Left lung (tissue), 10 donors: ENCODE data around the gene ZDHHC8. TPM values are rescaled to one million over a fixed set of nuclear protein-coding genes. Genes with fewer than 3 reads are reported as not detected.

Experiments used
- ATAC-seq: fragments of 200-7000 bp; cut with Tn5 transposase; one replicate; pipeline ENCODE4 v1.9.1; 2020; ENCODE audit warnings: moderate library complexity
- DNase-seq, 4 donors: peaks; one replicate each; pipeline ENCODE4 v3.0.0-alpha.2; 2013 to 2020
- H3K27ac ChIP-seq, 2 donors: fragments of 200-600 bp; sonication (generic) in 1 of 2; one replicate each; pipeline versions ENCODE4 v1.5.0 to v1.8.0; 2020 to 2021
- H3K27me3 ChIP-seq, 2 donors: fragments of 200-600 bp; sonication (generic) in 1 of 2; one replicate each; pipeline versions ENCODE4 v1.5.0 to v1.8.0; 2020 to 2021
- H3K36me3 ChIP-seq, 2 donors: fragments of 200-600 bp; sonication (generic) in 1 of 2; one replicate each; pipeline versions ENCODE4 v1.5.0 to v1.8.0; 2020 to 2021
- H3K4me1 ChIP-seq, 2 donors: fragments of 200-600 bp; one replicate each; pipeline ENCODE4 v1.8.0; 2021
- H3K4me3 ChIP-seq, 2 donors: fragments of 200-600 bp; sonication (generic) in 1 of 2; one replicate each; pipeline versions ENCODE4 v1.5.0 to v1.8.0; 2020 to 2021; ENCODE audit warnings: mild to moderate bottlenecking in 1 of 2
- H3K9me3 ChIP-seq, 2 donors: fragments of 200-600 bp; sonication (generic) in 1 of 2; one replicate each; pipeline versions ENCODE4 v1.5.0 to v1.8.0; 2020 to 2021
- intact Hi-C, 2 donors: fragments of 100-400 bp; cut with DNase I; formaldehyde crosslinking; loops; one replicate each; pipeline versions ENCODE4 v1.11.2 to v1.14.2; 2022
- polyA plus RNA-seq, 6 donors: library from polyadenylated mRNA; unstranded; fragments of 120-200 nt; gene quantifications; one replicate each; pipeline ENCODE4 v1.2.1, GENCODE V29; 2013; ENCODE audit not compliant: insufficient read length in 6 of 6
- total RNA-seq, 2 donors: library from RNA; stranded (reverse); fragmentation: NEBNext Ultra II Directional; extraction: Animal tissue kit (Norgen Biotek cat#: 25700); gene quantifications; one replicate each; pipeline ENCODE4 v1.2.1, GENCODE V29; 2021
- TF ChIP-seq, protein P1 (sequence below), 2 donors: fragments of 200-600 bp; sonication (generic) in 1 of 2; IDR thresholded peaks; one replicate each; pipeline versions ENCODE4 v1.5.0 to v1.8.0; 2021; ENCODE audit warnings: antibody characterized with exemption in 2 of 2
- donor health status: DM: no; HTN: yes; CAD: no.
- donor health status: DM: no; HTN: no; CAD: no.

ZDHHC8 gene
- total and polyA plus RNA-seq, 8 donors: 34.4 to 81.8 (median 46.1) TPM

DNA sequence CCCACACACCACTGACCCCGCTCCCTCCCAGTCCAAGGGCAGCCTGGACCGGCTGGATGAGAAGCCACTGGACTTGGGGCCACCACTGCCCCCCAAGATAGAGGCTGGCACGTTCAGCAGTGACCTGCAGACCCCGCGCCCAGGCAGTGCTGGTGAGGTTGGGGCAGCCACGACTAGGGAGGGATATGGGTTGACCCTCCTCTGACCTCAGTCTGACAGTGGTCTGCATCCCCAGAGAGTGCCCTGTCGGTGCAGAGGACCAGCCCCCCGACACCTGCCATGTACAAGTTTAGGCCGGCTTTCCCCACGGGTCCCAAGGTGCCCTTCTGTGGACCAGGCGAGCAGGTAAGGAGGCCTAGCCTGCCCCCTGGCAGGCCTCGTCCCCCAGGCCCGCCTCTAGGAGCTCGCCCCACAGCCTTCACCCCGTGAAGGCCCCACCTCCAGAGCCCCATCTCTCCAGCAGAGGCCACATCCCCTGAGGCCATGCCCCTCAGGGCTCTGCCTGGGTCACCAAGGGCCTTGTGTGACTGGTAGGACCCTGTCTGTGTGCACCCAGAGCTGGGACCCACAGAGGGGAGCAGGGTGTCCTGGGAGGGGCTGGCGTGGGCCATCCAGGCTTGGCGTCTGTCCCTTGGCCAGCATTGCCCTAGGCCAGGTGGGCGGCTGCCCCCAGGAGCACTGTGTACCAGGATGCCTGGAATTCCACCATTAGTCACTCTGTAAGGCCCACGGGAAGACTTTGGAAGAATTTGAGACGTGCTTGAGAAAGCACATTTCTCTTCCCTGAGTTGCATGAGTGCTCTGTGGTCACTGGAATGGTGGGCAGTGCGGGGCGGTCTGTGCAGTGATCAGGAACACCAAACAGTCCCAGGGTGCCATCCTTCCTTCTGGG lies 9.8 kb downstream of the ZDHHC8 start:
- Histone ChIP-seq H3K36me3 (peaks cover 0 to 57% of the 10 kb centered on the region in 2 donors), H3K27ac (no peak overlapping the region), H3K27me3 (no peaks in the 10 kb centered on the region), H3K9me3 (no peaks in the 10 kb centered on the region), H3K4me1 (peaks cover 10 to 17% of the 10 kb centered on the region in 2 donors), H3K4me3 (no peak overlapping the region)
- TF ChIP-seq, protein P1, sequence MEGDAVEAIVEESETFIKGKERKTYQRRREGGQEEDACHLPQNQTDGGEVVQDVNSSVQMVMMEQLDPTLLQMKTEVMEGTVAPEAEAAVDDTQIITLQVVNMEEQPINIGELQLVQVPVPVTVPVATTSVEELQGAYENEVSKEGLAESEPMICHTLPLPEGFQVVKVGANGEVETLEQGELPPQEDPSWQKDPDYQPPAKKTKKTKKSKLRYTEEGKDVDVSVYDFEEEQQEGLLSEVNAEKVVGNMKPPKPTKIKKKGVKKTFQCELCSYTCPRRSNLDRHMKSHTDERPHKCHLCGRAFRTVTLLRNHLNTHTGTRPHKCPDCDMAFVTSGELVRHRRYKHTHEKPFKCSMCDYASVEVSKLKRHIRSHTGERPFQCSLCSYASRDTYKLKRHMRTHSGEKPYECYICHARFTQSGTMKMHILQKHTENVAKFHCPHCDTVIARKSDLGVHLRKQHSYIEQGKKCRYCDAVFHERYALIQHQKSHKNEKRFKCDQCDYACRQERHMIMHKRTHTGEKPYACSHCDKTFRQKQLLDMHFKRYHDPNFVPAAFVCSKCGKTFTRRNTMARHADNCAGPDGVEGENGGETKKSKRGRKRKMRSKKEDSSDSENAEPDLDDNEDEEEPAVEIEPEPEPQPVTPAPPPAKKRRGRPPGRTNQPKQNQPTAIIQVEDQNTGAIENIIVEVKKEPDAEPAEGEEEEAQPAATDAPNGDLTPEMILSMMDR (IDR thresholded peaks at IDR 0.05): no peak
- DNase-seq: peak in 1 of 4 donors; percentile 64
- no peak for ATAC-seq
- intact Hi-C loops: no loop called here

DNA sequence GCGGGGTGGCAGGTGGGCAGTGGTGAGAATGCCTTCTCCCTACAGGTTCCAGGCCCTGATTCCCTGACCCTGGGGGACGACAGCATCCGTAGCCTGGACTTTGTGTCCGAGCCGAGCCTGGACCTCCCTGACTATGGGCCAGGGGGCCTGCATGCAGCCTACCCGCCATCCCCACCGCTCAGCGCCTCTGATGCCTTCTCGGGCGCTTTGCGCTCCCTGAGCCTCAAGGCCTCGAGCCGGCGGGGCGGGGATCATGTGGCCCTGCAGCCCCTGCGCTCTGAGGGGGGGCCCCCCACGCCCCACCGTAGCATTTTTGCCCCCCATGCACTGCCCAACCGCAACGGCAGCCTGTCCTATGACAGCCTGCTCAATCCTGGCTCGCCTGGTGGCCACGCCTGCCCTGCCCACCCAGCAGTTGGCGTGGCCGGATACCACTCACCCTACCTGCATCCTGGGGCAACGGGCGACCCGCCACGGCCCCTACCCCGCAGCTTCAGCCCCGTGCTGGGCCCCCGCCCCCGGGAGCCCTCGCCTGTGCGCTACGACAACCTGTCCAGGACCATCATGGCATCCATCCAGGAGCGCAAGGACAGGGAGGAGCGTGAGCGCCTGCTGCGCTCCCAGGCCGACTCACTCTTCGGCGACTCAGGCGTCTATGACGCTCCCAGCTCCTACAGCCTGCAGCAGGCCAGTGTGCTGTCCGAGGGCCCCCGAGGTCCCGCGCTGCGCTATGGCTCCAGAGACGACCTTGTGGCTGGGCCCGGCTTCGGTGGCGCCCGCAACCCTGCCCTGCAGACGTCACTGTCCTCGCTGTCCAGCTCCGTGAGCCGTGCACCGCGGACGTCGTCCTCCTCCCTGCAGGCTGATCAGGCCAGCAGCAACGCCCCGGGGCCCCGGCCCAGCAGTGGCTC lies 11.4 kb downstream of the ZDHHC8 start:
- TF ChIP-seq, protein P1 (IDR thresholded peaks at IDR 0.05): no peak
- Histone ChIP-seq H3K9me3 (no peaks in the 10 kb centered on the region), H3K36me3 (peaks cover 0 to 57% of the 10 kb centered on the region in 2 donors), H3K4me3 (no peak overlapping the region), H3K27me3 (no peaks in the 10 kb centered on the region), H3K4me1 (peaks cover under 1 to 3% of the 10 kb centered on the region in 2 donors), H3K27ac (no peak overlapping the region)
- DNase-seq (peak in 1 of 4 donors; percentile 71), ATAC-seq (no peak)
- intact Hi-C loops: no loop called here

- Histone ChIP-seq H3K27me3 (no peaks in the 10 kb centered on the region), H3K4me3 (no peak overlapping the region), H3K36me3 (peaks cover 0 to 57% of the 10 kb centered on the region in 2 donors), H3K9me3 (no peaks in the 10 kb centered on the region), H3K4me1 (no peaks in the 10 kb centered on the region), H3K27ac (no peak overlapping the region)
- intact Hi-C loops: no loop called here
- TF ChIP-seq, protein P1 (IDR thresholded peaks at IDR 0.05): no peak
- DNase-seq: no peak
- ATAC-seq: no peak
Measured at GRCh38 chr22:20143883-20144665, 12.5 kb downstream of the ZDHHC8 start.

DNA sequence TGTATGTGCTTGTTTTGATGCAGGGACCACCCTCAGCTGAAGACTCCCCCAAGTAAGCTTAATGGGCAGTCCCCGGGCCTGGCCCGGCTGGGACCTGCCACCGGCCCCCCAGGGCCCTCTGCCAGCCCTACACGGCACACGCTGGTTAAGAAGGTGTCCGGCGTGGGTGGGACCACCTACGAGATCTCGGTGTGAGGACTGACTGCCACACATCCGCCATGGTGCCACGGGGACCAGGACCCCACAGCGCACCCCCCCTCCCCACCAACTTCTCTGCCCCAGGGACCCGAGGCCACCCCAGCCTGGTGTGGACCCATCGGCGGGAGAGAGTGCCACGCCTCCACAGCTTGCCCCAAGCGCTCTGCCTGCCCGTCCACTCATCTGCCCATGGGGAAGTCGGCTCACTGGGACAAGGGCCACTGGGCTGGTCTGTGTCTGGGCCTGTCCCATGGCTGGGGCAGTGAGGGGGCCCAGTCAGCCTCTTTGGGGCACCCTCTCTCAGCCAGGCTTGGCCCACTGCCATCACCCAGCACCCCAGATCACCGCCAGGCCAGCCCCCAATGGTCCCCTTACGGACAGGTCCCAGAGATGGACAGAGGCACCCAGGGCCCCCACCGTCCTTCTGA lies 13.7 kb downstream of the ZDHHC8 start:
- no peak for DNase-seq
- TF ChIP-seq, protein P1 (IDR thresholded peaks at IDR 0.05): no peak
- peak; percentile 12 for ATAC-seq
- intact Hi-C loops: no loop called here
- Histone ChIP-seq H3K4me3 (no peak overlapping the region), H3K4me1 (no peaks in the 10 kb centered on the region), H3K27me3 (no peaks in the 10 kb centered on the region), H3K9me3 (no peaks in the 10 kb centered on the region), H3K36me3 (peaks cover 0 to 45% of the 10 kb centered on the region in 2 donors), H3K27ac (no peak overlapping the region)
